GM12891 (cell line): ENCODE measurements around the gene TEPSIN.

ENCODE experiments used
- DNase-seq: peaks from one replicate; pipeline ENCODE4 v3.0.0; 2011; ENCODE audit warnings: low spot score; ENCODE audit not compliant: insufficient read length
- FAIRE-seq: peaks from 2 replicates; lab custom pipeline; 2011; peaks lifted over from hg19 to GRCh38; lab: Jason Lieb, UNC
- PAX5 ChIP-seq: IDR thresholded peaks from 2 replicates; pipeline ENCODE4 v1.6.1; 2011; ENCODE audit warnings: low read length, moderate library complexity, mild to moderate bottlenecking; ENCODE audit not compliant: insufficient read depth, severe bottlenecking
- POLR2A ChIP-seq: IDR thresholded peaks from 2 replicates; pipeline ENCODE4 v1.6.1; 2011; ENCODE audit warnings: low read depth, low read length, control low read depth
- POLR2AphosphoS5 ChIP-seq: IDR thresholded peaks from 2 replicates; pipeline ENCODE4 v1.6.1; 2011; ENCODE audit warnings: low read depth, low read length, control low read depth
- POU2F2 ChIP-seq: IDR thresholded peaks from 2 replicates; pipeline ENCODE4 v1.6.1; 2011; ENCODE audit warnings: low read depth, mild to moderate bottlenecking, control low read depth, low read length, moderate library complexity
- SPI1 ChIP-seq: IDR thresholded peaks from 2 replicates; pipeline ENCODE4 v1.6.1; 2011; ENCODE audit warnings: low read depth, low read length, control low read depth
- TAF1 ChIP-seq: IDR thresholded peaks from 2 replicates; pipeline ENCODE4 v1.6.1; 2011; ENCODE audit warnings: low read depth, low read length, control low read depth

Gene TEPSIN

GRCh38 chr17:81245665-81246342 is 6.9 kb upstream of the TEPSIN start:
- TF ChIP-seq POLR2A (no peak; the same call in 1 of the 2 replicates), SPI1 (no peak), PAX5 (no peak), POLR2AphosphoS5 (no peak), TAF1 (no peak), POU2F2 (no peak)
- FAIRE-seq (no peak), DNase-seq (no peak)

- FAIRE-seq (peak; percentile 81), DNase-seq (peak; percentile 66)
Measured at GRCh38 chr17:81245024-81245664, 6.3 kb upstream of the TEPSIN start.

GRCh38 chr17:81244358-81245023 is 5.6 kb upstream of the TEPSIN start:
- FAIRE-seq = no peak
- TF ChIP-seq TAF1 (no peak), POLR2AphosphoS5 (0 out of 2 replicates have a peak, but pooled peaks have one; percentile 46), POU2F2 (no peak)

More at GRCh38 chr17:81245024-81245664, 6.3 kb upstream of the TEPSIN start:
- TF ChIP-seq TAF1 (no peak), POU2F2 (peak; percentile 42; the same call in 1 of the 2 replicates), PAX5 (peak; percentile 96), POLR2AphosphoS5 (0 out of 2 replicates have a peak, but pooled peaks have one; percentile 26)

GRCh38 chr17:81243333-81243664 is 4.4 kb upstream of the TEPSIN start:
- no peak for FAIRE-seq
- TF ChIP-seq TAF1 (no peak), SPI1 (no peak), POU2F2 (no peak), POLR2A (no peak), POLR2AphosphoS5 (no peak), PAX5 (no peak)
- no peak for DNase-seq

More at GRCh38 chr17:81244358-81245023, 5.6 kb upstream of the TEPSIN start:
- no peak for DNase-seq

DNA sequence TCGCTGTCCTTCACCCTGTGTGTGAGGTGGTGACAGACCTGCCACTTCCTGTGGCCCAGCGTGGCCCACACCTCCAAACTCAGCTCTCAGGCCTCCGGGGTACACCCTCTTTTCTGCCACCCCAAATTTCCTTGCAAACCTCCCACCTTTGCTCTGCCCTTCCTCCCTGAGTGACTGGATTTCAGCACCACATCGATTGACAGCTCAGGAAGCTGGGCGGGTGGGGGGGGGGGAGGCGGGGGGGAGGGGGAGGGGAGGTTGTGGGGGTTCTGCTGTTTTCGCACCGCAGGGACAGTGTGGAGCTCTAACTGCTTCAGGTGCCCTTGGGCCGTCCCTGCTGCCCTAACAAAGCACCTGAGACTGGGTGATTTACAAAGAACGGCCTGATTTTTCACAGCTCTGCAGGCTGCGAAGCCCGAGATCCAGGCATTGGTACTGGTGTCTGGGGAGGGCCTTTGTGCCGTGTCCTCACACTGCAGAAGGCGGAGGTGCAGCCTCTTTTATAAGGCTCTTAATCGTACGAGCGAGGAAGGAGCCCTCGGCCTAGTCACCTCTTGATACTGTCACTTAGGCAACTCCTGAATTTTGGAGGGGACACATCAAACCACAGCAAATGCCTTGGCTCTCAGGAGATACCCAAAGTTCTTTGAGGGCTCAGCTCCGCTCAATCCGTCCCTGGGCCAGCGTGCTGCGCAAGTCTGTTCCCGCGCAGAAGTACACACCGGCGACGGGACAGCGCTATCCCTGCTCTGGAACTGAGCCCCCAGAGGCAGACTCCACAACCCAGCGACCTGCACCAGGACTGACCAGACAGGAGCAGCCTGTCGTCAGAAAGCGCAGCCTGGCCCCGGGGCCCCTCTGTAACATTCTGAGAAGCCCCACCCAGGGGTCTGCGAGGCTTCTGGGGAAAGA is 3.8 kb upstream of the TEPSIN start:
- FAIRE-seq (no peak), DNase-seq (no peak)
- TF ChIP-seq POU2F2 = no peak
- no peak for TF ChIP-seq PAX5
- 0 out of 2 replicates have a peak, but pooled peaks have one; percentile 9 for TF ChIP-seq POLR2AphosphoS5

- TF ChIP-seq POLR2AphosphoS5 = peak; percentile 69; the same call in 1 of the 2 replicates
- TF ChIP-seq SPI1 = no peak
- TF ChIP-seq PAX5 = no peak
- TF ChIP-seq POU2F2 = 0 out of 2 replicates have a peak, but pooled peaks have one; percentile 18
- no peak for TF ChIP-seq TAF1
- TF ChIP-seq POLR2A = peak; percentile 35; the same call in 1 of the 2 replicates
- peak; percentile 88 for FAIRE-seq
- DNase-seq = peak; percentile 79
Measured at GRCh38 chr17:81241648-81242420, 3.0 kb upstream of the TEPSIN start.

- TF ChIP-seq SPI1 = no peak
- FAIRE-seq (peak; percentile 13), DNase-seq (no peak)
Measured at GRCh38 chr17:81241203-81241602, 2.3 kb upstream of the TEPSIN start.

GRCh38 chr17:81240761-81241160 is 1.9 kb upstream of the TEPSIN start:
- FAIRE-seq (peak; percentile 35), DNase-seq (no peak)
- no peak for TF ChIP-seq PAX5
- no peak for TF ChIP-seq SPI1
- no peak for TF ChIP-seq POLR2AphosphoS5
- no peak for TF ChIP-seq TAF1
- no peak for TF ChIP-seq POU2F2
- TF ChIP-seq POLR2A = no peak
